GM21786 (cell line): ENCODE results near the gene CA11.

Experiments used
- ATAC-seq: cut with Tn5 transposase; IDR thresholded peaks from one replicate; pipeline ENCODE4 v1.9.1; 2021; ENCODE audit not compliant: unreplicated experiment

CA11 gene

DNA sequence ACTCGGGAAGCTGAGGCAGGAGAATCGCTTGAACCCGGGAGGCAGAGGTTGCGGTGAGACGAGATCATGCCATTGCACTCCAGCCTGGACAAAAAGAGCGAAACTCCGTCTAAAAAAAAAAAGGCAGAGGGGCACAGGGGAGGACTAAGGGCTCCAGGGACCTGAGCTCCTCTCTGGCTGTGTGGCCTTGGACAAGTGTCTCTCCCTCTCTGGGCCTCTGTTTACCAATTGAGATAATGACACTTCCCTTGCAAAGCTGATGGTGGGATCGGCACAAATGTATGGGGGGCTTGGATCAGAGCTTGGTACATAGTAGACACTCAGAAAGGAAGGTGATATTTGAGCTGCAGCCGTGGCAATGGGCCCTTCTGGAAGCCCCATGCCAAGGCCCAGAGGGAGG, 50.8 kb downstream of the CA11 start:
- no peak for ATAC-seq

DNA sequence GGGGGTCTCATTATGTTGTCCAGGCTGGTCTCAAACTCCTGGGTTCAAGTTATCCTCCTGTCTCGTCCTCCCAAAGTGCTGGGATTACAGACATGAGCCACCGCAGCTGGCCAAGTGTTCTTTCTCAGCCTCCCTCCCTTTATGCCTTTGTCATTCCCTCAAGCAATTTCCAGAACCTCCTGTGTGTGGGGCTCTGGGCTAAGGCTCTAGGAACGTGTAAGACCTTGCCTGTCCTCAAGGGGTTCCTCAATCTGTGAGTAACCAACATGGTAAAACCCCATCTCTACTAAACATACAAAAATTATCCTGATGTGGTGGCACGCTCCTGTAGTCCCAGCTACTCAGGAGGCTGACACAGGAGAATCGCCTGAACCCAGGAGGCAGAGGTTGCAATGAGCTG, 55.0 kb downstream of the CA11 start:
- no peak for ATAC-seq

DNA sequence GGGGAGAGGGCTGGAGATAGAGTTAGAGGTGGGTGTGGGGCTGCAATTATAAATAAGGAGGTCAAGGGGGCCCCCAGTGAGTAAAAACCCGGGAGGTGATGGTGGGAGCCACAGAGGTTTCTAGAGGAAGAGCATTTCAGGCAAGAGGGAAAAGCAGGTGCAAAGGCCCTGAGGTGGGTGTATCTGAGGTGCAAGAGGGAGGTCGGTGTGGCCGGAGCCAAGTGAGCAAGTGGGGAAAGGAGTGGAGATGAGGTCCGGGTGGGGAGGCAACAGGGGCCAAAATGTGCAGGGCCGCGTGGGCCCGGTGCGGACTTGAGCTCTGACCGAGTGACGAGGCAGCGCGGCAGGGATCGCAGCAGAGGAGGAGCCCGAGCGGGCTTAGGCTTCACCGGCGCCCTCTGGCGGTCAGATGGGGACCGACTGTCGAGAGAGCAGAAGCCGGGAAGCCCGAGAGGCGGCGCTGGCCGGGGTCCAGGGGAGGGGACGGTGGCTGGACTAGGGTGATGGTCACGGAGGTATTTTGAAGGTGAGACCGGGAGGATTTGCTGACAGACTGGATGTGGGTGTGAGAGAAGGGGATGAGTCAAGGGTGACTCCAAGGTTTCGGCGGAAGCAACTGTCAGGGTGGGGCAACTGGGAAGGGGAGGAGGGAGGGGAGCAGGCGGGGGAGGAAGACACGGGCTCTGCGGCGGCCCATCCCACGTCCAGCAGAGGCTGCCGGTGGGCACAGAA, 57.2 kb downstream of the CA11 start:
- ATAC-seq: no peak
